Suppressor macrophage (primary cell): ENCODE results near the gene THSD4.
"Not testable (repeated sequence)": the region's sequence is repeated elsewhere in the genome, so short reads cannot be mapped to it uniquely, and the experiment has no call there.

Experiments used
- DNase-seq, 4 experiments: peaks; one replicate each; pipeline ENCODE4 v3.0.0-alpha.2; 2020 to 2022

The THSD4 gene

GRCh38 chr15:71151081-71151480 lies 35.8 kb downstream of the THSD4 start:
- no peak for DNase-seq

GRCh38 chr15:71152542-71152941 lies 37.3 kb downstream of the THSD4 start:
- DNase-seq, result no peak

- no peak for DNase-seq
Observed at GRCh38 chr15:71153823-71154524, 38.7 kb downstream of the THSD4 start.

- no peak for DNase-seq
Observed at GRCh38 chr15:71154607-71155200, 39.4 kb downstream of the THSD4 start.

GRCh38 chr15:71155534-71155933 lies 40.3 kb downstream of the THSD4 start:
- no peak for DNase-seq

GRCh38 chr15:71160976-71161375 lies 45.7 kb downstream of the THSD4 start:
- no peak for DNase-seq

- DNase-seq, result no peak
Observed at GRCh38 chr15:71162309-71162708, 47.0 kb downstream of the THSD4 start.

GRCh38 chr15:71164606-71165005 lies 49.3 kb downstream of the THSD4 start:
- not testable (repeated sequence) for DNase-seq

GRCh38 chr15:71167445-71168165 lies 52.3 kb downstream of the THSD4 start:
- DNase-seq, result no peak

- no peak for DNase-seq
Observed at GRCh38 chr15:71168166-71168834, 53.0 kb downstream of the THSD4 start.

- no peak for DNase-seq
Observed at GRCh38 chr15:71170163-71170562, 54.9 kb downstream of the THSD4 start.

GRCh38 chr15:71171195-71171594 lies 55.9 kb downstream of the THSD4 start:
- no peak for DNase-seq

GRCh38 chr15:71174360-71174759 lies 59.1 kb downstream of the THSD4 start:
- DNase-seq, result not testable (repeated sequence)

- DNase-seq, result no peak
Observed at GRCh38 chr15:71180986-71181853, 65.9 kb downstream of the THSD4 start.

- DNase-seq, result no peak
Observed at GRCh38 chr15:71182522-71182921, 67.3 kb downstream of the THSD4 start.

- DNase-seq, result no peak
Observed at GRCh38 chr15:71183063-71183462, 67.8 kb downstream of the THSD4 start.

GRCh38 chr15:71185706-71186105 lies 70.4 kb downstream of the THSD4 start:
- no peak for DNase-seq

- no peak for DNase-seq
Observed at GRCh38 chr15:71186267-71186666, 71.0 kb downstream of the THSD4 start.

- no peak for DNase-seq
Observed at GRCh38 chr15:71187078-71187477, 71.8 kb downstream of the THSD4 start.

- DNase-seq, result no peak
Observed at GRCh38 chr15:71187526-71187925, 72.3 kb downstream of the THSD4 start.

- DNase-seq, result no peak
Observed at GRCh38 chr15:71189718-71190117, 74.4 kb downstream of the THSD4 start.

GRCh38 chr15:71191296-71191695 lies 76.0 kb downstream of the THSD4 start:
- no peak for DNase-seq
